Measurements from ENCODE around the gene CFH.

DNA sequence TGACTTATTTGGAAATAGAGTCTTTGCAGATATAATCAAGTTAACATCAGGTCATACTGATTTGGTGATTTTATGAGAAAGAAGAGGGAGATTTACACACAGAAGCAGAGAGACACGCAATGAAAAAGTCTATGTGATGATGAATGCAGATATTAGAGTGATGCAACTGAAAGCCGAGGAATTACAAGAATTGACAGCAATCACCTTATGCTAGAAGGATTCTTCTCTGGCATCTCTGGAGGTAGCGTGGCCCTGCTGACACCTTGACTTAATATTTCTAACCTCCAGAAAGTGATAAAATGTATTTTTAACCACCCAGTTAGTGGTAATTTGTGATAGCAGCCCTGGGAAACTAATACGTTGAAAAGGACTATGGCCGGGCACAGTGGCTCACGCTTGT, 14.2 kb upstream of the CFH start:
- TF ChIP-seq YY1 (IDR thresholded peaks at IDR 0.05; ENCODE audit: low read depth) (no peak), GABPA (IDR thresholded peaks at IDR 0.05; ENCODE audit: low read depth) (no peak)
